GM19467 (cell line): ENCODE measurements around the gene NPBWR2.

ENCODE experiments used
- ATAC-seq: cut with Tn5 transposase; IDR thresholded peaks from one replicate; pipeline ENCODE4 v1.9.1; 2021; ENCODE audit warnings: mild to moderate bottlenecking, moderate library complexity; ENCODE audit not compliant: unreplicated experiment

Gene NPBWR2, protein sequence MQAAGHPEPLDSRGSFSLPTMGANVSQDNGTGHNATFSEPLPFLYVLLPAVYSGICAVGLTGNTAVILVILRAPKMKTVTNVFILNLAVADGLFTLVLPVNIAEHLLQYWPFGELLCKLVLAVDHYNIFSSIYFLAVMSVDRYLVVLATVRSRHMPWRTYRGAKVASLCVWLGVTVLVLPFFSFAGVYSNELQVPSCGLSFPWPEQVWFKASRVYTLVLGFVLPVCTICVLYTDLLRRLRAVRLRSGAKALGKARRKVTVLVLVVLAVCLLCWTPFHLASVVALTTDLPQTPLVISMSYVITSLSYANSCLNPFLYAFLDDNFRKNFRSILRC

DNA sequence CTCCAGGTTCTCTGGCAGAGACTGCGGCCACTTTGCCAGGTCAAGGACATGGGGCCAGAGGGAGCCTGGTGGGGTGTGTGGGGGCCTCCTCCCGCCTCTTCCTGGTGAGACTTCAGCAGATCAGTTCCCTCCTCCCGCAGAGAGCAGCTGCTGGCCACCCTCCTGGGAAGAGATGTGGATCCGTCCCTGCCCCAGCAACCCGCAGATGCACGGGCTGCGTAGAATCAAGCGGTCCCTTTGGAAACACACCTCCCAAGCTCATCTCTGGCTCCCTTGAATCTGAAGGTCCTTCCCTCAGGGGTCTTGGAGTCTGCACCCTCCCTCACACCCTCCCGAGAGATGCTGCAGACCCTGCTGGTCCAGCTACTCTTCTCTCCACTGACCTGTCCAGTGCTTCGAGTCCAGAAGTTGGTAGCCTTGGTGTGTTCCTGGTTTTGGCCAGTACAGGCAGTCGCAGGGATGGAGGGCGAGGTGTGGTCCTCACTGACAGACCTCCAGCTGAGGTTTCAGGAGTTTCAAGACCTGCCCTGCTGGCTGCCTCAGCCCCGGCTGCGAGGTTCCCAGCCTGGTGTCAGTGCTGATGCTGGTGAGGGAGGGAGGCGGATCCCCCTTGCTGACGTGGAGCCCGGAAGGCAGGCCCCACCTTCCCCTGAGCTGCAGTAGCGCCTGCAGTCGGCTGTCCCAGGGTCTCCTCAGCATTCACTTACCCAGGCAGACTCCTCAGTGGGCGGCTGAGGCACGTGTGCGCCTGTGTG lies at the start of gene NPBWR2:
Gene NPBWR2, minus strand, starts transcription at position 585 of the 755 bp plus-strand sequence. CDS start 734 bp downstream, outside the sequence.
- ATAC-seq: no peak

DNA sequence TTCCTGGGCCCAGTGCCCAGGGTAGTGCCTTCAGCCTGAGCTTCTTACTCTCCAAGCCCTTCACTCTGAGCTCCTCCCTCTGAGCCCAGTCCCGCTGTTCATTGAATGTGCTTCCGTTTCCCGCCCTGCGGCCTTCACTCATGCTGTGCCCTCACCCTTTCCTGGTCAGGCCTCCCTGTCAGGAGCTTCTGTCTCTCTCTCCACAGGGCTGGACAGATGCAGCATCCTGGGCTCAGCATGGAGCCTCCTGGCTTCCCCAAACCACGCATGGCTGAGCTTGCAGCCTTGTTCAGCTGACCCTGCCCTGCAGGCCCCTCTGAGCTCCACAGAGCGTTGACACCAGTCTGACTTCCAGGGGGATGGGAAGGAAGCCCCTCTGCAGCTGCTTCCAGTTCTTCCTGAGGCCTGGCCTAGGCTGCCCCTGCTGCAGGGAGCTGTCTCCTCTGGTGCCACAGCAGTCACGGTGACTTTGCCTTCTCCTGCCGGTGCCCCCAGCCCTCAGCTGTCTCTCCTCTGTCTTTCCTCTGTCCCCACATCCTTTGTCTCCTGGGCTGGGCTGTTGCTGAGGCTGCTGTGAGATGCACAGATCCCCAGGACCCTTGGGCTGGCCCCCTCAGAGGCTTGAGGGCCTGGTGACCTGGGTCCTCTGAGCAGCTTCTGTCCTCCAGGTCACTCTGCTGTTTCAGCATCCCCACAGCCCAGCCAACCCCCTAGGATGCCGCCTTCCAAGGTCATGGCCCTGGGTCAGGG lies 48.9 kb upstream of the NPBWR2 start:
- ATAC-seq: no peak

DNA sequence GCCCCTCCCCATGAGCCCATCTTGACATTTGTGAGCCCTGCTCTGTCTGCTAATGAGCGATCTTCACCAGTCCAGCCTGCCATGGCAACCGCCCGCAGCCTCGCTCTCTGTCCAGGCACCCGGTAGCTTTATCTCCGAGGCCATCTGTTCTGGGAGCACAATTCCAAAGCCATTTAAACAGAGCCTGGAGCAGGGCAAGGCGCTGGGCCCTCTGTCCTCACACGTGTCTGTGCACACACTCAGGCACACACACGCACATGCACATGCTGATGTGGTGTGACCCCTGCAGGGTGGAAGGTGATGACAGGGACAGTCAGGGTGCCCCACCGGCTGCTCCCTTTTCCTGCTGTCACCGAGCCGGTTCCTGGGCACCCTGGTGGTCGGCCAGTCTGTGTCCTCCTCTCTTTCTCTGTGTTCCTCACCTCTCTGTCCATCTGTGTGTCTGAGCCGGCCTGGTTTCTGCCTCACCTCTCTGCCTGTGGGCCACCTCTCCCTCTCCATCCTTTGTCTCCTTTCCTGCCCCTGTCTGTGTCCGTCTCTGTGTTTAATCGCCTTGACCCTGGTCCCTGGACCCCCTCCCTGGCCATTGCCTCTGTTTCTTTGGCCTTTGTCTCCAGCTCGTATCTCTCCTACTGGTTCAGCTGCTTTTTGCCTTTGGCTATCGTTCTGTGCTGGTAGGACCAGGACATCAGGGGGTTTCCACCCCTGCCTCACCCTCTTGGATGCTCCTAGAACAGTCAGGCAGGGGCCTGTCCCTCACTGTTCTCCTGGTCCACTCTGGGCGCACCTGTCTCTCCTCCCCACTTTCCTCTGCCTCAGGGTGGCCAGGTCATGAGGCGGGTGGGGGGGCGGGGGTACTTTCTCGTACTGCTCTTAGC lies 48.1 kb upstream of the NPBWR2 start:
- ATAC-seq: no peak

DNA sequence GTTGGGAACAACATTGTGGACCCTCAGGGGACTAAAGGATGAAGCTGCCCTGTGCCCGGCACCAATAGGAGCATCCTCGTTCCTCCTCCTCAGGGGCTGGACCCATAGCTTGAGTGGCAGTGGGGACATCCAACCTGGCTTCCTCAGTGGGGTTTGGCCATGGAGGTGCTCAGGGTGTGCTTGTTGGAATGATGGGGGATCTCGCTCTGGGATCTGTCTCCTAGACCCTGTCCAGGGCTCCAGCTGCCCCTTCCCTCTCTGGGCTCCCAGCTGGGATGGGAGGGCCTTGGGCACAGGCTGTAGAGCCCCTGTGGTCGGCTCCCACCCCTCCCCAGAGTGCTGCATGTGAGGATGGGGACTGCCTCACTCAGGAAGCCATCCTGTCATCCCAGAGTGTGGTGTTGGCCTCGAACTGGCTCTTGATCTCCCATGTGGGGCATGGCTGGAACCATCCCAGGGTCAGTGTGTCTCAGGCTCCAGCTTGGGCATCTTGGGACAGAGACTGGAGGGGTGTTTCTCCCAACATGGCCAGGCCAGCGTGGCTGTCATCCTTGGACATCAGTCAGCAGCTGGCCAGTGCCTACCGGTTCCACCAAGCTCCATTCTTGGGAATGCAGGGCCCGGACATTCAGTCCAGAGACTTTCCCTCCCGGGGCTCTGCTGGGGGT lies 47.4 kb upstream of the NPBWR2 start:
- ATAC-seq: no peak

DNA sequence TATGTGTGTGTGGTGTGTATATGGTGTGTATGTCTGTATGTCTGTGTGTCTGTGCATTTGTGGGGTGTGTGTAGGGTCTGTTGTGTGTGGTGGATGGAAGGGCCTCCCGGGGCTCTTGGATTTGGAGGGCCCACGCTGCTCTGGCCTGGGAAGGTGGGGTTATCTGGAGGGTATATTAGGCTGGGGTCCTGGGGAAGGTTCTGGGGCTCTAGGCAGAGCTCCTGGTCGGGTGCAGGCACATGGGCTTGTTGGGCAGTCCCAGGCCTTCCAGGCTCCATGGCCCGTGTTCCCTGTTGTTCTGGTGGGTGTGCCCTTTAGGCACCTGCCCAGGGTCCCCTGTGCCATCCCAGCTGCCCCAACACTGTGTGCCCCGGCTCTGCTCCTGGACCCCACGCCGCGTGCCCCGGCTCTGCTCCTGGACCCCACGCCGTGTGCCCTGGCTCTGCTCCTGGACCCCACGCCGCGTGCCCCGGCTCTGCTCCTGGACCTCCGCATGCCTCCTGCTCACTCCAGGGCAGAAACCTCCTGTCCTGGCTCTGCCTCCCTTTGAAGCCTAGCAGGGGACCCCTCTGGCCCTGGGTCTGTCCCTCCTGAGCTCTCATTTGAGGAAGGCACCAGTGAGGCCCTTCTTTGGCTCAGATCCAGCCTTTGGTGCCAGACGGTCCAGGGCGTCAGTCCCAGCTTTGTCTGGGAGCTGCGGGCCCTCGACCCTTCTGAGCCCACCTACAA lies 46.7 kb upstream of the NPBWR2 start:
- ATAC-seq: no peak

DNA sequence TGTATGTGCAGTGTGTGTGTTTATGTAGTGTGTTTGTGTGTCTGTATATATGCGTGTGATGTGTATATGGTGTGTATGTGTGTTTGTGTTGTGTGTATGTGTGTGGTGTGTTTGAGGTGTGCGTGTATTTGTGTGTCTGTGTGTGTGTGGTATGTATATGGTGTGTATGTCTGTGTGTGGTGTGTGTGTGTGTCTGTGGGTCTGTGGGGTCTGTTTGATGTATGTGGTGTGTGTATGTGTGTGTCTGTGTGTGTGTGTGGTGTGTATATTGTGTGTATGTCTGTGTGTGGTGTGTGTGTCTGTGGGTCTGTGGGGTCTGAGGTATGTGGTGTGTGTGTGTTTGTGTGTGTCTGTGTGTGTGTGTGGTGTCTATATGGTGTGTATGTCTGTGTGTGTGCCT lies 46.0 kb upstream of the NPBWR2 start:
- ATAC-seq: no peak

DNA sequence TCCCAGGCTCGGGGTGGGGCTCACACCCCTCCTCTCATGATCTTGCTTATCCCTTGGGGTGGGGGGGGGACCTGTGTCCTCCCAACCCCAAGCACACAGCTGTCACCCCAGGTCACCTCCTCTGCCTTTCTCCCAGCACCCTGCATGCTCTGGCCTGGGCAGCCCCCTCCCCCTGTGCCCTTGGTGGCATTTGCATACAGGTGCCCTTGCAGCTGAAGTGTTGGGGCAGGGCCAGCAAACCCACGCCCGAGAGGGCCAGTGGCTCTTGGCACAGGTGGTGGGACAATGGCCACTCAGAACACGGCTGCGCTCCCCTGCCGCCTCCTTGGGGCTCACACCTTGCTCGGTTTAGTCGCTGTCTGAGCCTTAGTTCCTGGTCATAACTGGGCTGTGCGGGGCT lies 45.5 kb upstream of the NPBWR2 start:
- ATAC-seq: no peak

DNA sequence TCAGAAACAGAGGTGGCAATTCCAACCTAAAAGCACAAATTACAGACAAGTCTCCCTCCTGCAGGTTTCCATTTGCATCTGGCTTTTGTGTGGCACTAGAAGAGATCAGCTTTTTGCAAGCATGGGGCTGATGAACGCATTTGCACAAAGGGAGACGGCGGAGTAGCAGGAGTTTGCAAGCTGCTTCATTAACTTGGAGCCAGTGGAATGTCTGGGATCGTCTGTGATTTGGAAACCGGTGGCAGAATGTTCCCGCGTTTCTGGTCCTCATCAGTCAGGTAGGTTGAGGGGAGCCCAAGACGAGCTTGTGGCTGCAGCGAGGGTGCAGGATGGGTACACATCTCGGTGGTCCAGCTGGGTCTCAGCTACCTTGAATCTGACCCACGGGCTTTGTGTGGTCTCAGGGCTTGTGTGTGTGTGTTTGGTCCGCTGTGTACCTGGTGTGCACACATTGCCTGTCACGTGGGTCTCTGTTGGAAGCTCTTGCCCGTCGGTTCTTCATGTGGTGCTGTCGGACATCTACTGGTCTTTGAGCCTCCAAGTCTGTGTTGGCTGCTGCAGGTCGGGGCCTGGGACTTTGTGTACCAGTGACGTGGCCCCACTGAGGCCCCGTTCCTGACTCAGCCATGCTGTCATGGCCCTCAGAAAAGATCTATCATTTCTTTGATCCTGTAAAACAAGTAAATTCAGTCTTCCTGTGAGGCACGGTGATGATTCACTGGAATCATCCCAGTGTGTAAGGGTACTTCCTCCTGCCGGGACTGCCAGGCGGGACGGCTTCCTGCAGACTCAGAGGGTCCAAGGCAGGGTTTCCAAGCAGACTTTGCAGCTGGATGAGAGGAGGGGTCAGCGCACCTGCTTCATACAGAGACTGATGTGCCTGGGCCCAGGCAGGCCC lies 44.5 kb upstream of the NPBWR2 start:
- ATAC-seq: no peak

DNA sequence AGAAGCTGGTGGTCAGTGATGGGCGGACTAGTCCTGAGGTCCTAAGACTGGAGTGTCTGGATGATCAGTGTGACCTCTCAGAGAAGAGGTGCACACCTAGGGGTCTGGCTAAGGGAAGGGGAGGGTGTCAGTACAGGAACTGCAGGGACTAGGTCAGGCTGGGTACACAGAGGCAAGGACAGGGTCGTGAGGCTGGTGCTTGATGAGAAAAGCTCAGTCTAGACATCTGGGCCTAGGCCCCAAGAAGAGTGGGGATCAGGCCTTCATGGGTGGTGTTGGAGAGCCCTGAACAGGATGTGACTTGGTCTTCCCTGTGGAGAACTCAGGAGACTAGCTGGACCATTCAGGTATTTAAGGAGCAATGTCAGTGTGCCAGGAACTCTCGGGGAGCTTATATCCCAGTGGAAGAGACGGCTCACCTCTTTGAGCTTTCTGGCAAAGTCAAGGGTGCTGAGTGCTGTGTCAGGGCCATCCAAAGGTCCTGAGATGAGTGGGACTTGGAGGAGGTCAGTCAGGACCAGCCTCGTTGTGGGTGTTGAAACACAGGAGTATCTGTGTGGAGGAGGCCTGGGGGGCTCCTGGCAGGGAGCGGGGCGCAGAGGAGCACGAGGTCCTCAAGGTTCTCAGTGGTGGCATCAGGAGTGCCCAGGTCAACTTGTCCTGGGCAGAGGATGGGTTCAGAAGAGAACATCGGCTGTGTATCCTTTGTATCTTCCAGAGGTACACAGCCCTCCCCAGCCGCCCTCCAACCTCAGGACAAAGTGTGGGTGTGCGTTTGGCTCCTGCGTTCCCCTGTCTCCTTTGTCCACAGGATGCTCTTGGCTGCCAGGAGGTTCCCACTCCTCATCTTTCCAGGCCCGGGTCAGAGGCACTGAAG lies 43.6 kb upstream of the NPBWR2 start:
- no peak for ATAC-seq

DNA sequence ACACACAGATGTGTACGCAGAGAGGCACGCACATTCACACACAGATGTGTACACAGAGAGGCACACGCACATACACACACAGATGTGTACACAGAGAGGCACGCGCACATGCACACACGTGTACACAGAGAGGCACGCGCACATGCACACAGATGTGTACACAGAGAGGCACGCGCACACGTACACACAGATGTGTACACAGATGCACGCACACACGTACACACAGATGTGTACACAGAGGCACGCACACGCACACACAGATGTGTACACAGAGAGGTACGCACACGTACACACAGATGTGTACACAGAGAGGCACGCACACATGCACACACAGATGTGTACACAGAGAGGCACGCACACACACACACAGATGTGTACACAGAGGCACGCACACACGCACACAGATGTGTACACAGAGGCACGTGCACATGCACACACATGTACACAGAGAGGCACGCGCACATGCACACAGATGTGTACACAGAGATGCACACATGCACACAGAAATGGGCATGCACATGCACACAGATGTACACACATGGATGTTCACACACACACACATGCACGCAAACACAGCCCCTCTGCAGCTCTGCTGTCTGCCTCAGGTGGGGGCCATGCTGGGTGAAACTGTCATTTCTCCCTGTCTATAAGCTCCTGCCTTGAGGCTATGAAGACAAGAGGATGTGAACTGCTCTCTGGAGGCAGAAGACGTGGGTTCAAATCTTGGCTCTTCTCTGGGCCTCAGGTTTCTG lies 42.6 kb upstream of the NPBWR2 start:
- no peak for ATAC-seq

DNA sequence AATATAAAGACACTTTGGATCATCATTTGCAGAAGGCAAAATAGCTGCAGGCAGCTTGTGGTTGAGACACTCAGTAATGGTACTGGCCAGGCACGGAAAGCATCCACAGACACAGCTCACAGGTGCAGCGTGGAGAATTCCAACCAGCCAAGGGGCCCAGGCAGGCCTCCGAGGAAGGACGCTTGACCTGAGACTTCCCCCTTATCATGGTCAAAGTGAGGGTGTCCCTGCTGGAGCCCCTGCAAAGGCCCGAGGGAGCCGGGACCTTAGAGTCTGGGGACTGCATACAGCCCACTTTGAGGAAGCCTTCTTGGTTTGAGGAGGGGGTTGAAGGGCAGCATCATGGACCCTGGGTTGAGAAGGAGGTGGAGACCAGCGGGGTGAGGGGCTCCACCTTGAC lies 41.8 kb upstream of the NPBWR2 start:
- ATAC-seq: no peak

DNA sequence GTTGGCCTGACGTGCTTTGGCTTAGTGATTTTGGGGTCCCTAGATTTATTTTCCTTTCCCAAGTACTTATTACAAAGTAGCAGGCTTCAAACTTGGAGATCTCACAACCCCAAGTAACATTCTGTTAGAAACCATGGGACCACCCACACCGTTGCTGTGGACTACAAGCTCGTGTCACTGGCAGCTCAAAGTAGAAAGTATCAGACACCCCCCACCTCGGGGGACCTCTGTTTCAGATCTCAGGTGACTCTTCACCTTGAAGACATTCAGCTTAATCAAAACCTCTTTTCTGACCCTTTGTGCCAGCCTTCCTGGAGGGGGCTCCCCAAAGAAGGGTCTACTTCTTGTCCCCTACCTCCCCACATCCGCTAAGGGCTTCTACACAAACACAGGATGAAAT lies 41.2 kb upstream of the NPBWR2 start:
- ATAC-seq: no peak

DNA sequence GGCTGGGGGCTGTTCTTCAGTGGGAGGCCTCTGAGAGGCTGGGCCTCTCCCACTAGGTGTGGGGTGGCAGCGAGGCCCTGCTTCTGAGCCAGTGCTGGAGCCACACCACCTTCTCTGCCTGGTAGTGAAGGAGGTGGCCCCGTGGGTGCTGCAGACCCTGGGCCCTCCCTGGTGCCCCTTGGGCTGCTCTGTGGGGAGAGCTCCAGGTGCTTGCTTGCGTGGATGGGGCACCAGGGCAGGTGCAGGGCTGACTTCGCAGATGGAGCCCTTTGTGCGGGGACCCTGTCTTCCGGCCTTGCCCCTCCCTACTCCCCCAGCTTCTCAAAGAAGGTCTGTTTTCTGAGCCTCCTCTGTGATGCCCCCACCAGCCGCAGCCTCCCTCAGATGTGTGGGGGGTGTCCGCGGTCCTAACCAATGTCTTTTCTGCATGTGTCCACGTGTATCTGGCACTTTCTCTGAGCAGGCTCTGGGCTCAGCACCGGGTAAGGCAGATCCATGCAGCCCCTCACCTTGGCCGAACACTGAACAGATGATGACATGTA lies 39.6 kb upstream of the NPBWR2 start:
- ATAC-seq: no peak

DNA sequence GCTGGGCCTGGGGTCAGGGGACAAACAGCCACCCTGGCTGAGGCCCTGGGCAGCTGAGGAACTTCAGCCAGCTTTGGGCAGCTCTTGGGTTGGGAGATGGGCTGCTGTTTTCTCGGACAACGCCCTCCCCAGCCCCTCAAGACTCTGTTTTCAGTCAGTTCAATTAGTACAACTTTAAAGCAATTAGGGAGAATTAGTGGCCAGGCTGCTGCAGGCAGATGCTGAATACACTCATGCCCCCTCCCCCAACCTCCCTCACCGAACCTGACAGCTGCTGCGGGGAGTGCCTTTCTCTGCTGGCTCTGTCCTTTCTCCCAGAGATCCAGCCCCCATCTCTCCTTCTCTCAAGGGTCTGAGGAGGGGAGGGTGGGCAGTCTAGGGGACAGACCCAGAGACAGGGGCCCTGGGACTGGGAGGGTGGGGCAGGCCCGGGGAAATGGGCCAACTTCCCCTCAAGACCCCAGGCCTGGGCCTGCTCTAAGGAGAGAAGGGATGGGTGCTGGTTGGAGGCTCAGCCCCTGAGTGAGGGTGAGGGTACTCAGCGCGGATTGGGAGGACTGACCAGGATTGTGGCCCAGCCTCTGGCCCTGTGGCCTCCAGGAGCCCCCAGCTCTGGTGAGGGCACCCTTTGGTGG lies 39.1 kb upstream of the NPBWR2 start:
- no peak for ATAC-seq

DNA sequence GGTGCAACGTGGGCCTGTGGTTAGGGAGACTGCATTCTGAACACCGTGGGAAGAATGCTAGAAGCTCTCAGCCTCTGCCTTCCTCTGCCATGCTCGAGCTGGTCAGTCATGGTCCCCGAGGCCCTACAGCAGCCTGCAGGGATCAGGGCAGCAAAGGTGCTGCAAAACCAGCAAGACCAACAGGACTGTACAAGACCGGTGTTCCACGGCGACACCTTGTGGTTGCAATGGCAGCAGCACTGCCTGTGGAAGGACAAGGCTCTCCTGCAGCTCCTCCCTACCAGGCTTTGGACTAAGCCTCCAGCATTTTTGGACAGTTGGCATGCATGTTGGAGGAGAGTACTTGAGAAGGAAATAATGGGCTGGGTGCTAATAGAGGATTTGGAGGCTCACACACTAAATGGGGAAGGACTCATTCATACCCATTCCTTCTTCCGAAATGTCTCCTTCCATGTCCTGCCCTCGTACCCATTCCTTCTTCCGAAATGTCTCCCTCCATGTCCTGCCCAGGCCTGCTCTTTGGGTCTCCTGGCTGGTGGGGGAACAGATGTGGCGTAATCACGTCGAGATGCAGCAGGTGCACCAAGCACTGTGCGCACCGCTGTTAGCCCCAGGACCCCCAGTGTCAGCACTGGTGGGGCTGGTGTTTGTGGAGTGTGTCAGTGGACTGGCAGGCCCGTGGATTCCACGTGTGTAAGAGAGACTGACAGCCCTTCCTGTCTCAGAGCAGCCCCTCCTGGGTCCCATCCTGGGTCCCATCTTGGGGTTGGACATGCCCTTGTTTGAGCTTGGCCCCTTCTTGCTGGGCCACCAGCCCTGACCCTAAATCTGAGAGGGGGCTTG lies 38.3 kb upstream of the NPBWR2 start:
- no peak for ATAC-seq
